ENCODE data around the gene SLC6A19. TPM values are rescaled to one million over a fixed set of nuclear protein-coding genes. Genes with fewer than 3 reads are reported as not detected.

SLC6A19 gene
- polyA plus RNA-seq, 1 of the 3 experiments (the other 2 are of a cell fraction), result not detected

DNA sequence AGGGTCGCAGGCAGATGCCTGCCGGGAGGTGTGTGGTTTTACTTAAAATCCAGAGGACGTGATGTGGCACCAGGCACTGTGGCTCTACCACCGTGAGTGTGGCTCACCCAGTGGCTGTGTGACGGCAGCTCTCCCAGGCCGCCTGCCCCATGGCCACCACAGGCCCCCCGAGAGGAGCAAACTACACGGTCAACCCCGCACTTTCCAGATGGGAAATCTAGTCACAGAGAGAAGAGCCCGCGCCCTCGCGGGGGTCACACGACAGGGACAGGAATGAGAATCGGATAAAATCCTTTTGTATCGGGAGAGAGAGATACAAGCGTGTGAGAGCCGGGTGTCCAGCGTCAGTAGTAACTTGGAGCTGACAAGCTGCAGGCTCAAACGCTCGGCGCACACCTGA is 69.0 kb downstream of the SLC6A19 start:
- POLR2A ChIA-PET, result no interaction called here
- no peaks in the 10 kb centered on the region for H3K36me3 ChIP-seq (replicated peaks in 1 of 2; ENCODE audit: control insufficient read depth in 1 of 2, insufficient read depth in 2 of 2, low read length in 1 of 2)
- no peaks in the 10 kb centered on the region; the same call in 1 of the 2 replicates for H3K27me3 ChIP-seq (ENCODE audit: insufficient read depth)
- no peaks in the 10 kb centered on the region for H3F3A ChIP-seq (replicated peaks; ENCODE audit: insufficient read depth)
- H4K20me1 ChIP-seq (ENCODE audit: insufficient read depth), result no peaks in the 10 kb centered on the region
- no peaks in the 10 kb centered on the region for H3K9me2 ChIP-seq
- H3K9me3 ChIP-seq, result no peaks in the 10 kb centered on the region
- H3K4me3 ChIP-seq (ENCODE audit: low read depth in 2 of 2, low read length in 1 of 2), result no peak overlapping the region
- H3K4me1 ChIP-seq (ENCODE audit: control insufficient read depth in 1 of 2, insufficient read depth in 2 of 2, low read depth in 1 of 2, low read length in 1 of 2), result no peaks in the 10 kb centered on the region
- WGBS (ENCODE audit: low lambda C conversion rate), result 84% methylated on average over 21 of the region's 22 CpGs
- H3K79me2 ChIP-seq (ENCODE audit: insufficient read depth), result no peaks in the 10 kb centered on the region
- CTCF ChIA-PET, result no interaction called here
- H3K27ac ChIP-seq (ENCODE audit: low read depth in 2 of 2, low read length in 1 of 2), result no peak overlapping the region
- H3K4me2 ChIP-seq, result no peak overlapping the region
- no peak for DNase-seq
- H3K9ac ChIP-seq, result no peak overlapping the region
- TF ChIP-seq RCOR1 (IDR thresholded peaks at IDR 0.05; ENCODE audit: low read length) (no peak), TCF12 (IDR thresholded peaks at IDR 0.05) (no peak), GABPA (IDR thresholded peaks at IDR 0.05; ENCODE audit: low read depth) (no peak), RAD21 (IDR thresholded peaks at IDR 0.05; ENCODE audit: low read length) (no peak), ELF1 (IDR thresholded peaks at IDR 0.05) (no peak), EP300 (IDR thresholded peaks at IDR 0.05; ENCODE audit: borderline replicate concordance in 1 of 2, low read depth in 1 of 2, low read length in 1 of 2) (no peak), YY1 (IDR thresholded peaks at IDR 0.05; ENCODE audit: low read depth) (no peak)
- TF ChIP-seq, protein P1, sequence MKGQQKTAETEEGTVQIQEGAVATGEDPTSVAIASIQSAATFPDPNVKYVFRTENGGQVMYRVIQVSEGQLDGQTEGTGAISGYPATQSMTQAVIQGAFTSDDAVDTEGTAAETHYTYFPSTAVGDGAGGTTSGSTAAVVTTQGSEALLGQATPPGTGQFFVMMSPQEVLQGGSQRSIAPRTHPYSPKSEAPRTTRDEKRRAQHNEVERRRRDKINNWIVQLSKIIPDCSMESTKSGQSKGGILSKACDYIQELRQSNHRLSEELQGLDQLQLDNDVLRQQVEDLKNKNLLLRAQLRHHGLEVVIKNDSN (IDR thresholded peaks at IDR 0.05; ENCODE audit: borderline replicate concordance, low read depth), result no peak
- TF ChIP-seq, protein P2, sequence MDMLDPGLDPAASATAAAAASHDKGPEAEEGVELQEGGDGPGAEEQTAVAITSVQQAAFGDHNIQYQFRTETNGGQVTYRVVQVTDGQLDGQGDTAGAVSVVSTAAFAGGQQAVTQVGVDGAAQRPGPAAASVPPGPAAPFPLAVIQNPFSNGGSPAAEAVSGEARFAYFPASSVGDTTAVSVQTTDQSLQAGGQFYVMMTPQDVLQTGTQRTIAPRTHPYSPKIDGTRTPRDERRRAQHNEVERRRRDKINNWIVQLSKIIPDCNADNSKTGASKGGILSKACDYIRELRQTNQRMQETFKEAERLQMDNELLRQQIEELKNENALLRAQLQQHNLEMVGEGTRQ (IDR thresholded peaks at IDR 0.05; ENCODE audit: borderline replicate concordance, low read depth, low read length), result no peak
- H2AFZ ChIP-seq (ENCODE audit: low read depth), result no peak overlapping the region

DNA sequence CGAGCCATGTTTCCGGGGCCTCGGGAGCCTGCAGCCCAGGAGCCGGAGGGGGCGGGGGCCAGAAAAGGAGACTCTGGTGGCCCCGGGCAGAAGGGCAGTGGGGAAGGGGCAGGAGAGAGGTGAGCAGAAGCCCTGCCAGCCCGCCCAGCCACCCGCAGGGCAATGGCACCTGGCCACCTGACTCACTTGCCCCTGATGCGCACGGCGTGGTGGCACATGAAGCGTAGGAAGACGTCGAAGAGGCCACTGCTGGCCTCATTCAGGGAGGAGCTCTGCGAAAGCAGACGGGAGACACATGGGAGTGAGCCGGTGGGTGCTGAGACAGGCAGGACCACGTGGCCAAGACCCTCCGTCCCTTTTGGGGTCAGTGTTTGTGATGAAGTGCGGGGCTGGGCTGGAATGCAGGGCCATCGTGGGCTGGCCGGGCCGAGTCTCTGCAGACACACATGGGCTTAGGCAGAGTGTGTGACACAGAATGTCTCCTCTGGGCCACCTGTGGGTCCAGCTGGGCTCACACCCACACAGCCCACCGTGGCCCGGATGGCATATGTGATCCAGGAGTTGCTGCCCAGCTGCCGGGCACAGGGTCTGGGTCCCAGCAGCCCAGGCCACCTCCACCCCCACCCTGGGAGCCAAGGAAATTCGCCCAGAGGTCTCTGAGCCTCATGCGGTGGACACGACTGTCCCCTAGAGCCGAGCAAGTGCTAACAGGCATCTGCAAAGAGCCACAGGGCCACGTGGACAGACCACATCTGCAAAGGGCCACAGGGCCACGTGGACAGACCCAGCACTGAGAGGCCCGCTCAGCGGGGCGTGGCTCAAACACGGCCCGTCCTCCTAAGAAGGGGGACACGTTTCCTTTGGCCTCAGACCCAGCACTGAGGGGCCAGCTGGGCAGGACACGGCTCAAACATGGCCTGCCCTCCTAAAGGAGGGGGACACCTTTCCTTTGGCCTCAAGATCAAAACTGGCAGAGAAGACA is 69.8 kb downstream of the SLC6A19 start:
- no peak for TF ChIP-seq RAD21 (IDR thresholded peaks at IDR 0.05; ENCODE audit: low read length)
- no peak for TF ChIP-seq SIN3A (IDR thresholded peaks at IDR 0.05; ENCODE audit: borderline replicate concordance, low read depth, low read length)
- TF ChIP-seq GATA2 (CRISPR knock-in tag; IDR thresholded peaks at IDR 0.05), result no peak
- no peak for TF ChIP-seq MEF2A (IDR thresholded peaks at IDR 0.05; ENCODE audit: borderline replicate concordance, low read depth)
- TF ChIP-seq NRF1 (IDR thresholded peaks at IDR 0.05; ENCODE audit: low read depth, low read length), result no peak
- TF ChIP-seq YY1 (IDR thresholded peaks at IDR 0.05; ENCODE audit: low read depth), result no peak
- TF ChIP-seq, protein P3, sequence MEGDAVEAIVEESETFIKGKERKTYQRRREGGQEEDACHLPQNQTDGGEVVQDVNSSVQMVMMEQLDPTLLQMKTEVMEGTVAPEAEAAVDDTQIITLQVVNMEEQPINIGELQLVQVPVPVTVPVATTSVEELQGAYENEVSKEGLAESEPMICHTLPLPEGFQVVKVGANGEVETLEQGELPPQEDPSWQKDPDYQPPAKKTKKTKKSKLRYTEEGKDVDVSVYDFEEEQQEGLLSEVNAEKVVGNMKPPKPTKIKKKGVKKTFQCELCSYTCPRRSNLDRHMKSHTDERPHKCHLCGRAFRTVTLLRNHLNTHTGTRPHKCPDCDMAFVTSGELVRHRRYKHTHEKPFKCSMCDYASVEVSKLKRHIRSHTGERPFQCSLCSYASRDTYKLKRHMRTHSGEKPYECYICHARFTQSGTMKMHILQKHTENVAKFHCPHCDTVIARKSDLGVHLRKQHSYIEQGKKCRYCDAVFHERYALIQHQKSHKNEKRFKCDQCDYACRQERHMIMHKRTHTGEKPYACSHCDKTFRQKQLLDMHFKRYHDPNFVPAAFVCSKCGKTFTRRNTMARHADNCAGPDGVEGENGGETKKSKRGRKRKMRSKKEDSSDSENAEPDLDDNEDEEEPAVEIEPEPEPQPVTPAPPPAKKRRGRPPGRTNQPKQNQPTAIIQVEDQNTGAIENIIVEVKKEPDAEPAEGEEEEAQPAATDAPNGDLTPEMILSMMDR (IDR thresholded peaks at IDR 0.05), result no peak
- TF ChIP-seq, protein P4, sequence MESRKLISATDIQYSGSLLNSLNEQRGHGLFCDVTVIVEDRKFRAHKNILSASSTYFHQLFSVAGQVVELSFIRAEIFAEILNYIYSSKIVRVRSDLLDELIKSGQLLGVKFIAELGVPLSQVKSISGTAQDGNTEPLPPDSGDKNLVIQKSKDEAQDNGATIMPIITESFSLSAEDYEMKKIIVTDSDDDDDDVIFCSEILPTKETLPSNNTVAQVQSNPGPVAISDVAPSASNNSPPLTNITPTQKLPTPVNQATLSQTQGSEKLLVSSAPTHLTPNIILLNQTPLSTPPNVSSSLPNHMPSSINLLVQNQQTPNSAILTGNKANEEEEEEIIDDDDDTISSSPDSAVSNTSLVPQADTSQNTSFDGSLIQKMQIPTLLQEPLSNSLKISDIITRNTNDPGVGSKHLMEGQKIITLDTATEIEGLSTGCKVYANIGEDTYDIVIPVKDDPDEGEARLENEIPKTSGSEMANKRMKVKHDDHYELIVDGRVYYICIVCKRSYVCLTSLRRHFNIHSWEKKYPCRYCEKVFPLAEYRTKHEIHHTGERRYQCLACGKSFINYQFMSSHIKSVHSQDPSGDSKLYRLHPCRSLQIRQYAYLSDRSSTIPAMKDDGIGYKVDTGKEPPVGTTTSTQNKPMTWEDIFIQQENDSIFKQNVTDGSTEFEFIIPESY (IDR thresholded peaks at IDR 0.05; ENCODE audit: borderline replicate concordance, low read depth), result no peak
- TF ChIP-seq TCF12 (IDR thresholded peaks at IDR 0.05), result no peak
- TF ChIP-seq FOXJ3 (CRISPR knock-in tag; IDR thresholded peaks at IDR 0.05), result no peak
- no peak for TF ChIP-seq RCOR1 (IDR thresholded peaks at IDR 0.05; ENCODE audit: low read length)
- no peak for TF ChIP-seq JUND (IDR thresholded peaks at IDR 0.05)
- H3K27ac ChIP-seq (ENCODE audit: low read depth in 2 of 2, low read length in 1 of 2), result no peak overlapping the region
- H2AFZ ChIP-seq (ENCODE audit: low read depth), result no peak overlapping the region
- no peaks in the 10 kb centered on the region for H3K79me2 ChIP-seq (ENCODE audit: insufficient read depth)
- CTCF ChIA-PET, result no interaction called here
- H3F3A ChIP-seq (replicated peaks; ENCODE audit: insufficient read depth), result no peaks in the 10 kb centered on the region
- no peak overlapping the region for H3K4me2 ChIP-seq
- H3K9me3 ChIP-seq, result no peaks in the 10 kb centered on the region
- DNase-seq, result no peak
- 66% methylated on average over 19 of the region's 39 CpGs for WGBS (ENCODE audit: low lambda C conversion rate)
- POLR2A ChIA-PET, result no interaction called here
- no peaks in the 10 kb centered on the region for H4K20me1 ChIP-seq (ENCODE audit: insufficient read depth)
- H3K4me1 ChIP-seq (ENCODE audit: control insufficient read depth in 1 of 2, insufficient read depth in 2 of 2, low read depth in 1 of 2, low read length in 1 of 2), result no peaks in the 10 kb centered on the region
- no peak overlapping the region for H3K4me3 ChIP-seq (ENCODE audit: low read depth in 2 of 2, low read length in 1 of 2)
- H3K9ac ChIP-seq, result no peak overlapping the region
- no peaks in the 10 kb centered on the region for H3K9me2 ChIP-seq
- no peaks in the 10 kb centered on the region; the same call in 1 of the 2 replicates for H3K27me3 ChIP-seq (ENCODE audit: insufficient read depth)
- no peaks in the 10 kb centered on the region for H3K36me3 ChIP-seq (replicated peaks in 1 of 2; ENCODE audit: control insufficient read depth in 1 of 2, insufficient read depth in 2 of 2, low read length in 1 of 2)

Measured in SK-N-SH (cell line).